Measurements from ENCODE around the gene SPAG9.

SPAG9 gene

DNA sequence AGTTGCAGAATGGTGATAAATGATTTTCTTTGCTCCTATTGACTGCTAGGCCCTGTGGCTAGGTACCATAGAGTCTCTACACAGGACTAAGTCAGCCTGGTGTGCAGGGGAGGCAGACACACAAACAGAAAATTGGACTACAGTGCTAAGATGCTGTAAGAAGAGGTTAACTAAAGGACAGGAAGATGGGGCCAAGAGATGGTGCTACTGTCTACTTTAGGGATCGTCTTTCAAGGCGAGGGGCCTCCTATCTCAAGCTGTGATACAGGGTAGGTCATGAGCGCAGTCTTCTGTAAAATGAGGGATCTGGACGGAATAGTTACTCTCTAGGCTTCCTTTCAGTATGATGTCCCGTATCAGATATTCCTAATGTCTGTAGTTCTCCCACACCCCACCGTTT, 33.5 kb upstream of the SPAG9 start:
- H3K4me3 ChIP-seq (ENCODE audit: low read depth, low read length), result peak overlapping the region; percentile 72
- peaks cover 4% of the 10 kb centered on the region; the same call in 1 of the 2 replicates for H3K4me1 ChIP-seq (ENCODE audit: control insufficient read depth, insufficient read depth, low read length)
- ChIA-PET POLR2A (interaction anchor here (0.5 to 3.8 kb wide), 6 partner anchors 9 to 132 kb away, joined by 3 to 36 read pairs (median 7); partner anchors contain the start of genes NME2 and SPAG9), CTCF (interaction anchor here (0.6 to 3.8 kb wide), 8 partner anchors 12 to 527 kb away, joined by 3 to 107 read pairs (median 5); partner anchors contain the start of genes NME2, SPAG9 and UTP18)
- peak overlapping the region; percentile 76; the same call in 1 of the 2 replicates for H3K27ac ChIP-seq (ENCODE audit: extremely low read depth, low read depth, low read length)
- no peaks in the 10 kb centered on the region for H3K9me3 ChIP-seq (ENCODE audit: control insufficient read depth, insufficient read depth, low read depth, low read length)
- TF ChIP-seq GLIS1 (tag by site-specific recombination; IDR thresholded peaks at IDR 0.05) (no peak), ZBTB48 (tag by site-specific recombination; IDR thresholded peaks at IDR 0.05) (peak; percentile 91)
- peaks cover 22 to 39% of the 10 kb centered on the region in 2 experiments for H3K36me3 ChIP-seq (ENCODE audit: control insufficient read depth in 2 of 2, insufficient read depth in 1 of 2, low read length in 2 of 2)

DNA sequence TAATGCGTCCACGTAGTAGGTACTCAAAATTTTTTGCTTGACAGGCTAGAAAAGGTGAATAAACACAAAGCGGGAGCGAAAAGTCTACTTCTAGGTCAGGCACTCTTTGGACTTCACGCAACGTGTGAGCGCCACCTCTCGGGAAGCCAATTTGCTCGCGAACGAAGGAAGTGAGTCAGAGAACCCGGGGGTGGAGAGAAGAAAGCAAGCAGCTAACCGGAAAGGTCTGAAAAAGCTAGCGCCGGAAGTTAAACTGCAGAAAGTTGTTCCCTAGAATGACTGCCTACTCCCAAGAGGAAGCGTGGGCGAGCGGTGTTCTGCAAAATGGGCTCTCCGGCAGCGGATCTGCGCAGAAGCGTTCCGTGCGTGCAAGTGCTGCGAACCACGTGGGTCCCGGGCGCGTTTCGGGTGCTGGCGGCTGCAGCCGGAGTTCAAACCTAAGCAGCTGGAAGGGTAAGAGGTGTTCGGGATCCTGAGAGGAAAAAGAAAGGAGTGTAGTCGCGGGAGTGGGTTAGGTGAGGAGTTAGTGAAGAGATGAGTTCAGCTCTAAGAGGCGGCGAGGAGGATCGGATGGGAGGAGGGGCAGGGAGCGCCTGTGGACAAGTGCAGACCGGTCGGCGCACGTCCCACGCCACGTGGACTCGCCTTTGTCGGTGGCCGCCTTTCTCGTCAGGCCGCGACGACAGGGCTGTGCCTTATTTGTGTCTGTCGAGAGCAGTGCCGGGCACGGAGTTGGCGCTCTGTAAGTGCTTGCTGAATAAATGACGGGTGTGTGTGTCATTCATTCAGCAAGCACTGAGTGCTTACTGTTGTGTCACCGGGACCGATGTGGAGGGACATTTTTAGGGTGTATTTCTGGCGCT, 32.8 kb upstream of the SPAG9 start, which contains the start of gene NME1:
Gene NME1 (plus strand): TSS at position 350 of the 863 bp plus-strand sequence. CDS start 2,096 bp downstream, outside the sequence.
- POLR2A ChIA-PET, result interaction anchor here (0.5 to 3.8 kb wide), 15 partner anchors 9 to 446 kb away, joined by 3 to 36 read pairs (median 4); partner anchors contain the start of genes ANKRD40, NME2, SPAG9 and TOB1
- H3K4me3 ChIP-seq (ENCODE audit: low read depth, low read length), result peak within 1 kb of the TSS; percentile 72
- TF ChIP-seq ZNF423 (tag by site-specific recombination; IDR thresholded peaks at IDR 0.05) (peak; percentile 44; the same call in 1 of the 2 replicates), ZNF747 (tag by site-specific recombination; IDR thresholded peaks at IDR 0.05) (no peak), ZNF394 (tag by site-specific recombination; IDR thresholded peaks at IDR 0.05; ENCODE audit: borderline replicate concordance) (peak; percentile 95), ZNF664 (tag by site-specific recombination; IDR thresholded peaks at IDR 0.05) (peak; percentile 75), ZEB2 (tag by site-specific recombination; IDR thresholded peaks at IDR 0.05) (peak; percentile 98), ZNF341 (tag by site-specific recombination; IDR thresholded peaks at IDR 0.05; ENCODE audit: low read depth) (peak; percentile 37; the same call in 1 of the 2 replicates), ZNF350 (tag by site-specific recombination; IDR thresholded peaks at IDR 0.05) (no peak), ZNF174 (tag by site-specific recombination; IDR thresholded peaks at IDR 0.05) (no peak), ZFP41 (tag by site-specific recombination; IDR thresholded peaks at IDR 0.05; ENCODE audit: borderline replicate concordance) (no peak), MEIS1 (CRISPR knock-in tag; IDR thresholded peaks at IDR 0.05; ENCODE audit: borderline replicate concordance) (no peak), ZFP37 (tag by site-specific recombination; IDR thresholded peaks at IDR 0.05) (peak; percentile 98), ZNF169 (tag by site-specific recombination; IDR thresholded peaks at IDR 0.05) (0 out of 2 replicates have a peak, but pooled peaks have one; percentile 59), SP3 (tag by site-specific recombination; IDR thresholded peaks at IDR 0.05) (peak; percentile 96), ZSCAN16 (tag by site-specific recombination; IDR thresholded peaks at IDR 0.05) (peak; percentile 76; the same call in 1 of the 2 replicates), ZNF621 (tag by site-specific recombination; IDR thresholded peaks at IDR 0.05) (no peak), MYNN (tag by site-specific recombination; IDR thresholded peaks at IDR 0.05; ENCODE audit: borderline replicate concordance) (peak; percentile 76)
- TF ChIP-seq, protein P1, sequence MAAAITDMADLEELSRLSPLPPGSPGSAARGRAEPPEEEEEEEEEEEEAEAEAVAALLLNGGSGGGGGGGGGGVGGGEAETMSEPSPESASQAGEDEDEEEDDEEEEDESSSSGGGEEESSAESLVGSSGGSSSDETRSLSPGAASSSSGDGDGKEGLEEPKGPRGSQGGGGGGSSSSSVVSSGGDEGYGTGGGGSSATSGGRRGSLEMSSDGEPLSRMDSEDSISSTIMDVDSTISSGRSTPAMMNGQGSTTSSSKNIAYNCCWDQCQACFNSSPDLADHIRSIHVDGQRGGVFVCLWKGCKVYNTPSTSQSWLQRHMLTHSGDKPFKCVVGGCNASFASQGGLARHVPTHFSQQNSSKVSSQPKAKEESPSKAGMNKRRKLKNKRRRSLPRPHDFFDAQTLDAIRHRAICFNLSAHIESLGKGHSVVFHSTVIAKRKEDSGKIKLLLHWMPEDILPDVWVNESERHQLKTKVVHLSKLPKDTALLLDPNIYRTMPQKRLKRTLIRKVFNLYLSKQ (tag by site-specific recombination; IDR thresholded peaks at IDR 0.05; ENCODE audit: borderline replicate concordance), result 0 out of 2 replicates have a peak, but pooled peaks have one; percentile 67
- TF ChIP-seq, protein P2, sequence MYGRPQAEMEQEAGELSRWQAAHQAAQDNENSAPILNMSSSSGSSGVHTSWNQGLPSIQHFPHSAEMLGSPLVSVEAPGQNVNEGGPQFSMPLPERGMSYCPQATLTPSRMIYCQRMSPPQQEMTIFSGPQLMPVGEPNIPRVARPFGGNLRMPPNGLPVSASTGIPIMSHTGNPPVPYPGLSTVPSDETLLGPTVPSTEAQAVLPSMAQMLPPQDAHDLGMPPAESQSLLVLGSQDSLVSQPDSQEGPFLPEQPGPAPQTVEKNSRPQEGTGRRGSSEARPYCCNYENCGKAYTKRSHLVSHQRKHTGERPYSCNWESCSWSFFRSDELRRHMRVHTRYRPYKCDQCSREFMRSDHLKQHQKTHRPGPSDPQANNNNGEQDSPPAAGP (tag by site-specific recombination; IDR thresholded peaks at IDR 0.05), result peak; percentile 100
- TF ChIP-seq, protein P3, sequence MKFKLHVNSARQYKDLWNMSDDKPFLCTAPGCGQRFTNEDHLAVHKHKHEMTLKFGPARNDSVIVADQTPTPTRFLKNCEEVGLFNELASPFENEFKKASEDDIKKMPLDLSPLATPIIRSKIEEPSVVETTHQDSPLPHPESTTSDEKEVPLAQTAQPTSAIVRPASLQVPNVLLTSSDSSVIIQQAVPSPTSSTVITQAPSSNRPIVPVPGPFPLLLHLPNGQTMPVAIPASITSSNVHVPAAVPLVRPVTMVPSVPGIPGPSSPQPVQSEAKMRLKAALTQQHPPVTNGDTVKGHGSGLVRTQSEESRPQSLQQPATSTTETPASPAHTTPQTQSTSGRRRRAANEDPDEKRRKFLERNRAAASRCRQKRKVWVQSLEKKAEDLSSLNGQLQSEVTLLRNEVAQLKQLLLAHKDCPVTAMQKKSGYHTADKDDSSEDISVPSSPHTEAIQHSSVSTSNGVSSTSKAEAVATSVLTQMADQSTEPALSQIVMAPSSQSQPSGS (tag by site-specific recombination; IDR thresholded peaks at IDR 0.05; ENCODE audit: low read depth), result no peak; the same call in 1 of the 2 replicates
- TF ChIP-seq, protein P4, sequence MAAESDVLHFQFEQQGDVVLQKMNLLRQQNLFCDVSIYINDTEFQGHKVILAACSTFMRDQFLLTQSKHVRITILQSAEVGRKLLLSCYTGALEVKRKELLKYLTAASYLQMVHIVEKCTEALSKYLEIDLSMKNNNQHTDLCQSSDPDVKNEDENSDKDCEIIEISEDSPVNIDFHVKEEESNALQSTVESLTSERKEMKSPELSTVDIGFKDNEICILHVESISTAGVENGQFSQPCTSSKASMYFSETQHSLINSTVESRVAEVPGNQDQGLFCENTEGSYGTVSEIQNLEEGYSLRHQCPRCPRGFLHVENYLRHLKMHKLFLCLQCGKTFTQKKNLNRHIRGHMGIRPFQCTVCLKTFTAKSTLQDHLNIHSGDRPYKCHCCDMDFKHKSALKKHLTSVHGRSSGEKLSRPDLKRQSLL (tag by site-specific recombination; IDR thresholded peaks at IDR 0.05), result peak; percentile 76
- TF ChIP-seq, protein P5, sequence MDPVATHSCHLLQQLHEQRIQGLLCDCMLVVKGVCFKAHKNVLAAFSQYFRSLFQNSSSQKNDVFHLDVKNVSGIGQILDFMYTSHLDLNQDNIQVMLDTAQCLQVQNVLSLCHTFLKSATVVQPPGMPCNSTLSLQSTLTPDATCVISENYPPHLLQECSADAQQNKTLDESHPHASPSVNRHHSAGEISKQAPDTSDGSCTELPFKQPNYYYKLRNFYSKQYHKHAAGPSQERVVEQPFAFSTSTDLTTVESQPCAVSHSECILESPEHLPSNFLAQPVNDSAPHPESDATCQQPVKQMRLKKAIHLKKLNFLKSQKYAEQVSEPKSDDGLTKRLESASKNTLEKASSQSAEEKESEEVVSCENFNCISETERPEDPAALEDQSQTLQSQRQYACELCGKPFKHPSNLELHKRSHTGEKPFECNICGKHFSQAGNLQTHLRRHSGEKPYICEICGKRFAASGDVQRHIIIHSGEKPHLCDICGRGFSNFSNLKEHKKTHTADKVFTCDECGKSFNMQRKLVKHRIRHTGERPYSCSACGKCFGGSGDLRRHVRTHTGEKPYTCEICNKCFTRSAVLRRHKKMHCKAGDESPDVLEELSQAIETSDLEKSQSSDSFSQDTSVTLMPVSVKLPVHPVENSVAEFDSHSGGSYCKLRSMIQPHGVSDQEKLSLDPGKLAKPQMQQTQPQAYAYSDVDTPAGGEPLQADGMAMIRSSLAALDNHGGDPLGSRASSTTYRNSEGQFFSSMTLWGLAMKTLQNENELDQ (tag by site-specific recombination; IDR thresholded peaks at IDR 0.05; ENCODE audit: low read depth), result 0 out of 2 replicates have a peak, but pooled peaks have one; percentile 10

More for the DNA sequence above, 32.8 kb upstream of the SPAG9 start, which contains the start of gene NME1:
- Histone ChIP-seq H3K9me3 (ENCODE audit: control insufficient read depth, insufficient read depth, low read depth, low read length) (no peaks in the 10 kb centered on the region), H3K36me3 (ENCODE audit: control insufficient read depth in 2 of 2, insufficient read depth in 1 of 2, low read length in 2 of 2) (peaks cover 19 to 32% of the 10 kb centered on the region in 2 experiments), H3K27ac (ENCODE audit: extremely low read depth, low read depth, low read length) (peak within 1 kb of the TSS; percentile 76), H3K4me1 (ENCODE audit: control insufficient read depth, insufficient read depth, low read length) (peaks cover 4% of the 10 kb centered on the region; the same call in 1 of the 2 replicates)
- CTCF ChIA-PET, result interaction anchor here (0.6 to 3.8 kb wide), 45 partner anchors 9 to 564 kb away, joined by 3 to 107 read pairs (median 4); partner anchors contain the start of genes NME2, SPAG9 and UTP18
